HG02870 (cell line): ENCODE measurements around the gene MAGEF1.
A peak's percentile ranks its signal among the peaks of the same experiment; 100 is the strongest.

ENCODE experiments used
- ATAC-seq: cut with Tn5 transposase; IDR thresholded peaks from one replicate; pipeline ENCODE4 v1.9.1; 2021; ENCODE audit warnings: mild to moderate bottlenecking, moderate library complexity; ENCODE audit not compliant: unreplicated experiment

The MAGEF1 gene

DNA sequence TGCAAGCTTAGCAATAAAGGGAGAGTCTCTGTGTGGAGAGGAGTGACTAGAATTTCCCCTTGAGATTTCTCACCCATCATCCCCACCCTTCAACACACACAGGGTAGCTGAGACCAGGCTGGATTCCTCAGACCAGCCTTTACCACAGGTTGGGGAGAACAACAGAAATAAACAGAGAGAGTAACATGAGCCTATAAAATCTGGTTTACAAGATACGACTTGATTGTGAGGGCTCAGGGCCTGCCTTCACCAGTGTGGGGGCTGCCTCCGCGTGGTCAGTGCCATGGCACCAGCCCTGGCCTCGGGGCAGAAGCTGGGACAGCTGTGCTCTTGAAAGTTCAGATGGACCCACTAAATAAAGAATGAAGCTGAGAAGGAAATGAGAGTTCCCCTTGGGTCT is 14.6 kb upstream of the MAGEF1 start:
- ATAC-seq: no peak

DNA sequence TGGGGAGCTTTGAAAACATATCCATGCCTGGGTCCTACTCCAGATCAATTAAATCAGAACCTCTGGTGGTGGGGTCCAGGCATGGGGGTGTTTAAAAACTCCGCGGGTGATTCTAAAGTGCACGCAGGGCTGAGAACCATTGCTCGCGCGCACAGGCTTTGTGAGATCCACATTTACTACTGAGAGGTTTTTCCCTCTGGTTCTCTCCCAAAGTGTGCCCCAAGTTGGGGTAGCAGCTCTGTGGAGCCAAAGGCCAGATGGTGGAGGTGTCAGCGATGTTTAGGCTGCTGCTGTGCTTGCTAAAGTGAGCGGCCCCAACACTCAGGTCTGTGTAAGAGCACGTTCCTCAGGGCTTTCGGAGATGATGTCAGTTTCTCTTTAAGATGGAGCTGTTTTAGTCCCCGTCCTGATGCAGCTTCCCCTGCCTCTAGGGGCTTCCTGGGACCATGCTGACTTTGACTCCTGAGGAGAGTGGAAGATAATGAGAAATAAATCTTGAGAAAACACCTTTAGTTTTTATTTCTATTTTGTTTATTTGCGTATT is 13.4 kb upstream of the MAGEF1 start:
- ATAC-seq: no peak

- ATAC-seq: no peak
Observed at GRCh38 chr3:184724699-184725098, 12.8 kb upstream of the MAGEF1 start.

DNA sequence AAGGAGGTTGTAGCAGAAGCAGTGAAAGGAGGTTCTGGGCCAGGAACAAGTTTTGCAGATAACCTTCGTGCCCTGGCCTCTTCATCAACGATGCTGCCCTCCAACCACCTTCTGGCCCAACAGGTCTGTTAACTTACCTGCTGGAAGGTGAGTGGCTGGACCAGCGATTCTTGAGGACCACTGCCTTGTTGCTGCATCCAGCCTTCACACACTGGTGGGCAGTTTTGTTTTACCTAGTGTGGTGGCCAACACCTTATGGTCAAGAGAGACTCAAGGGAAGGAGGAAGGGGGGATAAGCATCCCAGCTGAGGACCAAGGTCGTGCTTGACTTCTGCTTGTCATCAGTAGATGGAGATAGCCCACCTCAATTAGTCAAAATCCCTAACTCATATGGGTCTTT is 7.8 kb upstream of the MAGEF1 start:
- no peak for ATAC-seq

GRCh38 chr3:184718431-184718830 is 6.6 kb upstream of the MAGEF1 start:
- no peak for ATAC-seq

DNA sequence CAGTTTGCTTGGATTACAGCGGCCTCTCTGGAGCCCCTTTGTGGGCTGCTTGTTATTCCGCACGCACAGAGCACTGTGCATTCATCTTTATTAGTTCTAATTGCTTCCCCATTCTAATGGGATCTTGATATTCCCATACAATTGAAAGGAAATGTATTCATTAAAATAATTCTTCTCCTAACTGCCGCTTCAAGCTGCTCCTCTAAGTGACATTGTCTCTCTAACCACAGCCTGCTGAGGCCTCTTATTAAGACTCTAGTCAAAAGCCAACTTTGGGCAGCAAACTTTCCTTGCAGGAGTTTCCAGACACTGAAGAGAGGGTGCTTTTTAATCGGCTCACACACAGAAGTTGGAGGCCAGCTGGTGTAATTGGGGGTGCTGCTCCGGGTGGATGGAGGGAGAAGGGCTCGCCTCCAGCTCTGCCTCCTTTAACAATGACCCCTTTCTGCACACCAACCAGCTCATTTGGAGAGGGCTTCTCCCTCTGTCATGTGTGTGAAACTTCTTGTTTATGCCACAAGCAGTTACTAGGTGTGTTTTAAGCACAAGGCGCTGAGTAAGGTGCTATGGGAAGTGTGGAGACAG is 5.6 kb upstream of the MAGEF1 start:
- no peak for ATAC-seq

GRCh38 chr3:184716622-184717398 is 4.9 kb upstream of the MAGEF1 start:
- no peak for ATAC-seq

DNA sequence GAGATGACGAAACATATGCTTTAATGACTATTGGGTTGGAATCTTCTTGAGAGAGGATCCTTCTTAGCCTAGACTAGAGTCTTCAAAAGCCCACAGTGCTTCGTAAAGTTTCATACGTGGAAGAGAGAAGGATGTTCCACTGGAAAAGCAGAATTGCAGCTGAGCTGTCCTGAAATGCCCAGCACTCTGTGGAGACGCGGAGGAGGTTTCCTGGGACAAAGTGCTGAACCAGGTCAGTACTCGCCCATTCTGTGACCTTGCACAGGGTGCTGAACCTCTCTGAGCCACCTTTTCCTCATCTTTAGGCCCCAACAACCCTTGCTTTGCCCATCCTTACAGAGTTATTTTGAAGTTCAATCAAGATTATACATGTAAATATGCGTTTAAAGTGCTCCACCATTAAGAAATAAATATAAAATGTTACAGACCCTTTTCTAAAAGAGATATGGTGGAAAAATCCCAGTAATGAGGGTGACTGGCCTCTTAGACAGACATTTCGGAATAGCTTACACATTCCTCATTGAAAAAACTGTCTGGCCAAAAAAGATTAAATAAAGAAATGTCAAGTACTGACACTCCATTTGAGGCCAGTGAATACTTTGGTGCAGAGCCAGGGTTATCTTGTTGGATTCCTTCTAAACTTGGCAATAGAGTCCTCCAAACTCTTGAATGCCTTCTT is 4.2 kb upstream of the MAGEF1 start:
- no peak for ATAC-seq

DNA sequence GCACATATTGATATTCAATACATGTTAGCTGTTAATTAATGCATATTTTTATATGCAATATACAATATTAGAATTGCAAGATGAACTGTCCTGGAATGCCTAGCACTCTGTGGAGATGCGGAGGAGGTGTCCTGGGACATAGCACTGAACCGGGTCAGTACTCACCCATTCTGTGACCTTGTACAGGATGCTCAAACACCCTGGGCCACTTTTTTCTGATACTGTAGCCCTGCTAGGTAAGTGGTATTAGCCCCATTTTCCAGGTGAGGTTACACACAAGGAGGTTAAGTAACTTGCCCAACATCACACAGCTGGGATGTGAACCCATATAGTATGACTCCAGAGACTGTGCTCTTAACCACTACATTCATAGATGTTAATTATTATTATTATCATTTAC is 1.7 kb upstream of the MAGEF1 start:
- ATAC-seq: no peak

DNA sequence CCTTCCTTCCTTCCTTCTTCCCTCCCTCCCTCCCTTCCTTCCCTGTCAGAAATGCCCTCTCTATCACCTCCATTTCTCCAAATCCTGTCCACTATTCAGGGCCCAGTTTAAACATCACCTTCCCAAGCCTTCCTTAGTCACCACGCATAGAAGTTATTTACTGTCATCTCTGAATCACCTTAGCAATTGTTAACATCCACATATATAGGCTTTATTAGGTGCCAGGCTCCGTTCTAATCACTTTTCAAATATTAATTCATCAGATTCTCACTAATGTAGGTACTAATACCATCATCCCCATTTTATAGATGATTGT is 1.1 kb upstream of the MAGEF1 start:
- ATAC-seq: no peak

- peak; percentile 23 for ATAC-seq
Observed at GRCh38 chr3:184712248-184713039, 580 bp upstream of the MAGEF1 start.

- peak; percentile 49 for ATAC-seq
Observed at GRCh38 chr3:184710870-184711492, 883 bp downstream of the MAGEF1 start.

GRCh38 chr3:184703657-184704056 is 8.2 kb downstream of the MAGEF1 start:
- no peak for ATAC-seq

GRCh38 chr3:184700759-184701158 is 11.1 kb downstream of the MAGEF1 start:
- ATAC-seq: no peak

GRCh38 chr3:184697845-184698244 is 14.0 kb downstream of the MAGEF1 start:
- ATAC-seq: no peak

DNA sequence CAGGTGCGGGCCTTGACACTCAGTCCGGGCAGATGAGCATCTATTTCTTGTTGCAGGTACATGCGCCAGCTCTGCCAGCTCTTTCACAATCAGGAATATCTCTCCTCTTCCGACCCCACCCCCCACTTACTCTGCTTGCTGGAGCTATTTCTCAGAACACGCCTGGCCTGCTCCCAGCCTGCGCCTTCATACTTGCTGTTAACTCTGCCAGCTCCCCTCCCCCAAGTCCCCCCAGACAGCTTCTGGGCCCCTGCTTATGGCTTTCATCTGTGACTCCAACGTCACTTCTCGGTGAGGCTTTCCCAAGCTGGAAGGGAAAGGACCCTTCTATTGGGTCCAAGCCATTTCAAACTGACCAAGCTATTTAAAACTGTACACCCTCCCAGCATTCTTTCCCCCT is 15.2 kb downstream of the MAGEF1 start:
- no peak for ATAC-seq

GRCh38 chr3:184694716-184695115 is 17.1 kb downstream of the MAGEF1 start:
- no peak for ATAC-seq

GRCh38 chr3:184694133-184694665 is 17.7 kb downstream of the MAGEF1 start:
- ATAC-seq: no peak

DNA sequence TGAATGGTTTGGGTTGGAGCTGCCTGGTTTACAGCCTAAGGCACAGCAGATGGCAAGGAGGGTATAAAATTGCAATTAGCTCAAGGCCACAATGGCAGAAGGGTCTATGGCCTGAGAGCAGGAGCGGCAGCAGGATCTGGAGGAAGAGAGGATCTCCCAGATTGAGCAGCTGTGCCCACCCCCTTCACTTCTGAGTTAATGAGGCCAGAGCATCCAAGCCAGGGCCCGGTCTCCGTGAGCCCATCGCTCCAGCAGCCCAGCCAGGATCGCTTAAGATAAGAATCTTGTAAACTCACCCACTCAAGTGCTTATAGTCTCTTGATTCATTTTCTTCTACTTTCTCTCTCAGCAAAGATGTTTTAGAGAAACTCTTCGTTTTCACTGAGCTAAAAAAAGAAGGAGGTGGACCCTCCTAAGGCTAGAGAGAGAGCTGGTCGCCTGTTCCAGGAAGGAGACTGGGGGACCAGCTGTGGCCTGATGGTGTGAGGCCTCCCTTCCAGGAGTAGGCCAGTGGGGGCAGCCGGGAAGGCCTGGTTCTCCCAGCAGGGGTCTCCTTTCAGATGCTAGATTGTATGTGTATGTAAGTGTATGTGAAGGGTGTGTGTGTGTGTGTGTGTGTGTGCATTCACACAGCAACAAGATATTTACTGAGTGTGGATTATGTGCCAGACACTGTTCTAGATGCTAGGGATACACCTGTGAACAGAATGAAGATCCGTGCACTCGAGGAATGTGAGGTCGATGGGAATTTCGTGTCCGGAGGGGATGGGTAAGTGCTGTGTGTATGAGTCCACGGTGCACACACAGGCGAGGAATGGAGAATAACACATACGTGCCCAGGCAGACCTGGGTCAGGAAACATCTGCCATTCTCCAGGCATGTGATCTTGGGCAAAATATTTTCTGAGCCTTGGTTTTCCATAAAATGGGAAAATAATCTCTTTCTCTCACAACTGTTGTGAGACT is 18.6 kb downstream of the MAGEF1 start:
- ATAC-seq: no peak
